Brain microvascular endothelial cell (primary cell): ENCODE measurements around the gene PER2.
A peak's percentile ranks its signal among the peaks of the same experiment; 100 is the strongest.

Experiments
- DNase-seq: peaks from one replicate; pipeline ENCODE4 v3.0.0-alpha.2; 2020
- H3K27ac ChIP-seq: fragments of 250-450 bp; sonication (Bioruptor Pico); 2 replicates; pipeline ENCODE4 v1.5.1; 2020; ENCODE audit warnings: mild to moderate bottlenecking, moderate library complexity
- H3K27me3 ChIP-seq: fragments of 250-450 bp; sonication (Bioruptor Pico); replicated peaks from 2 replicates; pipeline ENCODE4 v1.5.1; 2020; ENCODE audit warnings: mild to moderate bottlenecking
- H3K36me3 ChIP-seq: fragments of 250-450 bp; sonication (Bioruptor Pico); replicated peaks from 2 replicates; pipeline ENCODE4 v1.5.1; 2020; ENCODE audit warnings: mild to moderate bottlenecking
- H3K4me3 ChIP-seq: 2 replicates; pipeline ENCODE4 v1.5.1; 2011; ENCODE audit warnings: low read depth, mild to moderate bottlenecking, control low read depth, low read length, moderate library complexity
- CTCF ChIP-seq: IDR thresholded peaks from 2 replicates; pipeline ENCODE4 v1.5.1; 2011; ENCODE audit warnings: low read depth, mild to moderate bottlenecking, moderate library complexity, low read length, control low read depth, inconsistent platforms; ENCODE audit errors: missing control alignments
- in situ Hi-C: cut with HindIII; loops from 2 replicates; pipeline ENCODE4 v1.10.0; 2017; ENCODE audit warnings: low sequenced_read_pairs, low pct_ligation_motif_present

PER2 gene

DNA sequence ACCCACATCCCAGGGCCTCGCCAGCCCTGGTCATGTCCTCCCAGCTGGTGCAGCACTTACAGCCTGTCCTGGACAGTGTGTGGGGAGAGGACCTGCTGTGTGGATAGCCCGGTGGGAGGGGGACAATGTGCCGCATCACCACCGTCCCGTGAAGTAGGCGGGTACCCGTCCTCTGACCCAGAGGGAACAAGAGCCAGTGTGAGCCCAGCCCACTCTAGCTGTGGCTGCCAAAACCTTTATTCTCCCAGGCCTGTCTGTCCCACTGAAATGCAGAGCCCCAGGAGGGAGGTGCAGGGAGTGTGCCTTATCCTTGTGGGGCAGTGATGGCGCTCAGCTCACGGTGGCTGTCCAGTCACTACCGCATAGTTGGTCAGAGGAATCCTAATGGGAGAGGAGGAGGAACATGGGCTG lies 33.6 kb upstream of the PER2 start:
- Histone ChIP-seq H3K36me3 (peaks cover 2% of the 10 kb centered on the region), H3K27me3 (no peaks in the 10 kb centered on the region), H3K4me3 (no peak overlapping the region), H3K27ac (no peak overlapping the region)
- no peak for TF ChIP-seq CTCF
- in situ Hi-C loops: no loop called here
- no peak for DNase-seq

DNA sequence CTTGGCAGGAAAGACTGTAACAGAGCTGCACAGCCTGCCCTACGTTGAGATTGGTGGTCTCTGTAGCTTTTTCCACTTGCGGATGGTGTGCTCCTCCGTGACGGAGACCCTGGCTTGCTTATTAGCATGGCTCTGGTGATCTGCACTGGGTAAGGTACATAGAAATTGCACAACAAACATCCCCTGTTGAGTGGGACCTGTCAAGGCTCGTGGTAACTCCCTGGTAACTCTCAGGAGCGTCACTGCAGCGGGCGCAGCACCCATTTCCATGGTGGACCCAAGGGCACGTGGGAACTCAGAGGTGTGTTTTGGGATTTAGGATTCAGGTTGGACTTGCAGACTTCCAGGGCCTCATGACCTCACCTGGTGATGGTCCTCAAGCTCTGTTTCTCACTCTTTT lies 33.1 kb upstream of the PER2 start:
- Histone ChIP-seq H3K4me3 (peak overlapping the region; percentile 64), H3K36me3 (peaks cover 2% of the 10 kb centered on the region), H3K27ac (no peak overlapping the region), H3K27me3 (no peaks in the 10 kb centered on the region)
- no peak for DNase-seq
- in situ Hi-C loops: no loop called here
- no peak for TF ChIP-seq CTCF

GRCh38 chr2:238320648-238321281 lies 32.4 kb upstream of the PER2 start:
- no peak overlapping the region for H3K27ac ChIP-seq
- DNase-seq: no peak
- TF ChIP-seq CTCF: no peak
- peaks cover 2% of the 10 kb centered on the region for H3K36me3 ChIP-seq
- in situ Hi-C loops: no loop called here
- H3K4me3 ChIP-seq: peak overlapping the region; percentile 64
- no peaks in the 10 kb centered on the region for H3K27me3 ChIP-seq

- Histone ChIP-seq H3K36me3 (peaks cover 2% of the 10 kb centered on the region), H3K27me3 (no peaks in the 10 kb centered on the region), H3K4me3 (peak within 1 kb of the TSS; percentile 64), H3K27ac (no peak within 1 kb of the TSS)
- DNase-seq: peak; percentile 81
- TF ChIP-seq CTCF: no peak
- in situ Hi-C loops: no loop called here
These were observed 31.8 kb upstream of the PER2 start, which contains the start of gene TRAF3IP1 for GRCh38 chr2:238320246-238320647. TRAF3IP1 (plus strand) TSS chr2:238320518; CDS start chr2:238320663, 145 bp downstream.

GRCh38 chr2:238315031-238315595 lies 26.7 kb upstream of the PER2 start:
- Histone ChIP-seq H3K27me3 (no peaks in the 10 kb centered on the region), H3K27ac (no peak overlapping the region), H3K4me3 (no peak overlapping the region), H3K36me3 (no peaks in the 10 kb centered on the region)
- no peak for DNase-seq
- TF ChIP-seq CTCF: no peak
- in situ Hi-C loops: no loop called here

GRCh38 chr2:238314576-238314975 lies 26.2 kb upstream of the PER2 start:
- in situ Hi-C loops: no loop called here
- H3K4me3 ChIP-seq: no peak overlapping the region
- DNase-seq: no peak
- no peaks in the 10 kb centered on the region for H3K36me3 ChIP-seq
- H3K27me3 ChIP-seq: no peaks in the 10 kb centered on the region
- no peak overlapping the region for H3K27ac ChIP-seq
- TF ChIP-seq CTCF: no peak
